ENCODE measurements around the gene RBM24. TPM values are rescaled to one million over a fixed set of nuclear protein-coding genes. Genes with fewer than 3 reads are reported as not detected.

Gene RBM24
- total RNA-seq, 2 experiments from 2014 or later = not detected

DNA sequence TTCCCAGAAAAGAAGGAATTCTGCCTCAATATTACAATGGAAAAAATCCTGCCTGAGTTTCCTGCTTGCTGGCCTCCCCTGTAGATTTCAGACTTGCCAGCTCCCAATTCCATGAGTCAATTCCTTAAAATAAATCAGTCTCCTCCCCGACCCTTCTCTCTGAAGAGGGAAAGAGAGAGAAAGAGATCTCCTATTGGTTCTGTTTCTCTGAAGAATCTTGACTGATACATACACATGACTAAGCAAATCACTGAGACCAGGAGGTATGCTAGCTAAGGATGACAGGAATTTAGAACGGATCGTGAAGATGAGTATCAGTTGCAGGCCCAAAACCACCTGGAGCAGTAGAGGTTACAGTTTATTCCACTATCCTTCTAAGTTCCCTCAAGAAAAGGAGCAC is 11.3 kb upstream of the RBM24 start:
- BruUV-seq (replicated peaks) = no TSS peak
- POLR2A ChIA-PET = no interaction called here
- CTCF ChIA-PET (ENCODE audit: unreplicated experiment) = no interaction called here
- Histone ChIP-seq H3K9me3 (ENCODE audit: low read length) (no peaks in the 10 kb centered on the region), H2AFZ (ENCODE audit: low read length) (no peak overlapping the region), H3K27ac (ENCODE audit: low read depth, low read length, poor library complexity, severe bottlenecking) (no peak overlapping the region), H3K4me2 (ENCODE audit: low read length) (no peak overlapping the region), H3K4me3 (ENCODE audit: low read depth, low read length, poor library complexity, severe bottlenecking) (no peak overlapping the region), H3K79me2 (ENCODE audit: insufficient read depth, low read depth, low read length) (no peaks in the 10 kb centered on the region), H4K20me1 (ENCODE audit: insufficient read depth, low read length) (no peaks in the 10 kb centered on the region), H3K9me2 (ENCODE audit: insufficient read depth, low read length) (no peaks in the 10 kb centered on the region), H3K4me1 (ENCODE audit: insufficient read depth, low read length, poor library complexity, severe bottlenecking) (no peaks in the 10 kb centered on the region), H3K36me3 (ENCODE audit: insufficient read depth, low read length) (no peaks in the 10 kb centered on the region)
- DNase-seq (ENCODE audit: low spot score) = no peak
- no peak for TF ChIP-seq EZH2phosphoT487 (IDR thresholded peaks at IDR 0.05; ENCODE audit: borderline replicate concordance, low read depth, low read length)
- TF ChIP-seq, protein P1, sequence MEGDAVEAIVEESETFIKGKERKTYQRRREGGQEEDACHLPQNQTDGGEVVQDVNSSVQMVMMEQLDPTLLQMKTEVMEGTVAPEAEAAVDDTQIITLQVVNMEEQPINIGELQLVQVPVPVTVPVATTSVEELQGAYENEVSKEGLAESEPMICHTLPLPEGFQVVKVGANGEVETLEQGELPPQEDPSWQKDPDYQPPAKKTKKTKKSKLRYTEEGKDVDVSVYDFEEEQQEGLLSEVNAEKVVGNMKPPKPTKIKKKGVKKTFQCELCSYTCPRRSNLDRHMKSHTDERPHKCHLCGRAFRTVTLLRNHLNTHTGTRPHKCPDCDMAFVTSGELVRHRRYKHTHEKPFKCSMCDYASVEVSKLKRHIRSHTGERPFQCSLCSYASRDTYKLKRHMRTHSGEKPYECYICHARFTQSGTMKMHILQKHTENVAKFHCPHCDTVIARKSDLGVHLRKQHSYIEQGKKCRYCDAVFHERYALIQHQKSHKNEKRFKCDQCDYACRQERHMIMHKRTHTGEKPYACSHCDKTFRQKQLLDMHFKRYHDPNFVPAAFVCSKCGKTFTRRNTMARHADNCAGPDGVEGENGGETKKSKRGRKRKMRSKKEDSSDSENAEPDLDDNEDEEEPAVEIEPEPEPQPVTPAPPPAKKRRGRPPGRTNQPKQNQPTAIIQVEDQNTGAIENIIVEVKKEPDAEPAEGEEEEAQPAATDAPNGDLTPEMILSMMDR (conservative IDR thresholded peaks at IDR 0.05; ENCODE audit: low read length) = no peak
- intact Hi-C loops (cut with micrococcal nuclease; ENCODE audit: unreplicated experiment) = no loop called here

- no peak overlapping the region for H3K4me3 ChIP-seq (ENCODE audit: low read depth, low read length, poor library complexity, severe bottlenecking)
- H2AFZ ChIP-seq (ENCODE audit: low read length) = no peak overlapping the region
- CTCF ChIA-PET (ENCODE audit: unreplicated experiment) = no interaction called here
- POLR2A ChIA-PET = interaction anchor here (1.3 kb wide), 1 partner anchor 10 kb away, joined by 3 read pairs; no protein-coding TSS in a partner anchor
- TF ChIP-seq EZH2phosphoT487 (IDR thresholded peaks at IDR 0.05; ENCODE audit: borderline replicate concordance, low read depth, low read length) = no peak
- TF ChIP-seq, protein P1 (conservative IDR thresholded peaks at IDR 0.05; ENCODE audit: low read length) = no peak
- H3K9me3 ChIP-seq (ENCODE audit: low read length) = no peaks in the 10 kb centered on the region
- intact Hi-C loops (cut with micrococcal nuclease; ENCODE audit: unreplicated experiment) = no loop called here
- H3K79me2 ChIP-seq (ENCODE audit: insufficient read depth, low read depth, low read length) = no peaks in the 10 kb centered on the region
- no peaks in the 10 kb centered on the region for H4K20me1 ChIP-seq (ENCODE audit: insufficient read depth, low read length)
- no peak overlapping the region for H3K27ac ChIP-seq (ENCODE audit: low read depth, low read length, poor library complexity, severe bottlenecking)
- no peak for DNase-seq (ENCODE audit: low spot score)
- no peak overlapping the region for H3K4me2 ChIP-seq (ENCODE audit: low read length)
- no peaks in the 10 kb centered on the region for H3K36me3 ChIP-seq (ENCODE audit: insufficient read depth, low read length)
- BruUV-seq (replicated peaks) = no TSS peak
- no peaks in the 10 kb centered on the region for H3K4me1 ChIP-seq (ENCODE audit: insufficient read depth, low read length, poor library complexity, severe bottlenecking)
- H3K9me2 ChIP-seq (ENCODE audit: insufficient read depth, low read length) = no peaks in the 10 kb centered on the region
Measured at GRCh38 chr6:17271628-17272027, 9.5 kb upstream of the RBM24 start.

- no TSS peak for BruUV-seq (replicated peaks)
- Histone ChIP-seq H3K9me2 (ENCODE audit: insufficient read depth, low read length) (no peaks in the 10 kb centered on the region), H3K4me2 (ENCODE audit: low read length) (no peak overlapping the region), H3K79me2 (ENCODE audit: insufficient read depth, low read depth, low read length) (no peaks in the 10 kb centered on the region), H4K20me1 (ENCODE audit: insufficient read depth, low read length) (no peaks in the 10 kb centered on the region), H3K4me1 (ENCODE audit: insufficient read depth, low read length, poor library complexity, severe bottlenecking) (no peaks in the 10 kb centered on the region), H2AFZ (ENCODE audit: low read length) (no peak overlapping the region), H3K4me3 (ENCODE audit: low read depth, low read length, poor library complexity, severe bottlenecking) (no peak overlapping the region), H3K9me3 (ENCODE audit: low read length) (no peaks in the 10 kb centered on the region), H3K27ac (ENCODE audit: low read depth, low read length, poor library complexity, severe bottlenecking) (no peak overlapping the region), H3K36me3 (ENCODE audit: insufficient read depth, low read length) (no peaks in the 10 kb centered on the region)
- DNase-seq (ENCODE audit: low spot score) = no peak
- intact Hi-C loops (cut with micrococcal nuclease; ENCODE audit: unreplicated experiment) = no loop called here
- CTCF ChIA-PET (ENCODE audit: unreplicated experiment) = no interaction called here
- POLR2A ChIA-PET = interaction anchor here (0.6 kb wide), 1 partner anchor 1032 kb away, joined by 4 read pairs; no protein-coding TSS in a partner anchor
- TF ChIP-seq, protein P1 (conservative IDR thresholded peaks at IDR 0.05; ENCODE audit: low read length) = no peak
- TF ChIP-seq EZH2phosphoT487 (IDR thresholded peaks at IDR 0.05; ENCODE audit: borderline replicate concordance, low read depth, low read length) = no peak
Measured at GRCh38 chr6:17276766-17277165, 4.4 kb upstream of the RBM24 start.

Measured in OCI-LY7 (cell line).